Inferior parietal cortex (tissue), 1 donor: ENCODE measurements around the gene NXNL1.
A peak's percentile ranks its signal among the peaks of the same experiment; 100 is the strongest.
"Not testable (repeated sequence)": the region's sequence is repeated elsewhere in the genome, so short reads cannot be mapped to it uniquely, and the experiment has no call there.

ENCODE experiments used
- DNase-seq: peaks from one replicate; pipeline ENCODE4 v3.0.0-alpha.2; 2016; ENCODE audit errors: extremely low spot score

NXNL1 gene, protein sequence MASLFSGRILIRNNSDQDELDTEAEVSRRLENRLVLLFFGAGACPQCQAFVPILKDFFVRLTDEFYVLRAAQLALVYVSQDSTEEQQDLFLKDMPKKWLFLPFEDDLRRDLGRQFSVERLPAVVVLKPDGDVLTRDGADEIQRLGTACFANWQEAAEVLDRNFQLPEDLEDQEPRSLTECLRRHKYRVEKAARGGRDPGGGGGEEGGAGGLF

DNA sequence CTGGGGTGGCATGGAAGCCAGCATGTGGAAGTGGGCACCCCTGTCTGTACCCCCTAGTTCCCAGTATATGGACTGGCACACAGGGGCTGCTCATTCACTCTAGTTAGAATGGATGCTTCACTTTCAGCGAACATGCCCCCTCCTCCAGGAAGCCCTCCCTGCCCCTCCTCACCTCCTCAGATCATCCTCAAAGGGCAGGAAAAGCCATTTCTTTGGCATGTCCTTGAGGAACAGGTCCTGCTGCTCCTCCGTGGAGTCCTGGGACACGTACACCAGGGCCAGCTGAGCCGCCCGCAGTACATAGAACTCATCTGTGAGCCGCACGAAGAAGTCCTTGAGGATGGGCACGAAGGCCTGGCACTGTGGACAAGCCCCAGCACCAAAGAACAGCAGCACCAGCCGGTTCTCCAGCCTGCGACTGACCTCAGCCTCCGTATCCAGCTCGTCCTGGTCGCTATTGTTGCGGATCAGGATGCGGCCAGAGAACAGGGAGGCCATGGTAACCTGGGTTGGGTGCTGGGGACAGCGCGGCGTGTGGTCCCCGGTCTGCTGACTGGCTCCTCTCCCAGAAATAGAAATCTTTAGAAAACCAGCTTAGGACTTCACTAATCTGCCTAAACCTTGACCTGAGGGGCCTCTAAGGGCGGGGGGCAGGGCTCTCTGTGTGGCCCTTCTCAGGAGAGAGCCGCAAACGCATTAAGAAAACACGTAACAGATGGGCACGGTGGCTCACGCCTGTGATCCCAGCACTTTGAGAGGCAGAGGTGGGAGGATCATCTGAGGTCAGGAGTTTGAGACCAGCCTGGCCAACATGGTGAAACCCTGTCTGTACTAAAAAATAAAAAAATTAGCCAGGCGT is at the start of gene NXNL1:
Gene NXNL1 (minus strand): TSS at position 555 of the 859 bp plus-strand sequence. CDS start 57 bp downstream, at position 498.
- no peak for DNase-seq

DNA sequence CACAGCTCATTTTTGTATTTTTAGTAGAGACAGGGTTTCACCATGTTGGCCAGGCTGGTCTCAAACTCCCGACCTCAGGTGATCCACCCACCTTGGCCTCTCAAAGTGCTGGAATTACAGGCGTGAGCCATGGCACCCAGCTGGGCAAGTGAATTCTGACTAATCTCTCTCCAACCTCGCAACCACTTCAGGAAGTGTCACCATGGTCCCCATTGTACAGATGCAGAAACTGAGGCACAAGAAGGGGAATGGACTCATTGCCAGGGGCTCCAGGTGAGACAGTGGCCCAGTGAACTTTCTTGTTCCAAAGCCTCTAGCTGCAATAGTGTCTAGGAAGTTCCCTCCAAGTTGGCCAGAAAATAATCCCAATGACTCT is 47.8 kb upstream of the NXNL1 start:
- not testable (repeated sequence) for DNase-seq

DNA sequence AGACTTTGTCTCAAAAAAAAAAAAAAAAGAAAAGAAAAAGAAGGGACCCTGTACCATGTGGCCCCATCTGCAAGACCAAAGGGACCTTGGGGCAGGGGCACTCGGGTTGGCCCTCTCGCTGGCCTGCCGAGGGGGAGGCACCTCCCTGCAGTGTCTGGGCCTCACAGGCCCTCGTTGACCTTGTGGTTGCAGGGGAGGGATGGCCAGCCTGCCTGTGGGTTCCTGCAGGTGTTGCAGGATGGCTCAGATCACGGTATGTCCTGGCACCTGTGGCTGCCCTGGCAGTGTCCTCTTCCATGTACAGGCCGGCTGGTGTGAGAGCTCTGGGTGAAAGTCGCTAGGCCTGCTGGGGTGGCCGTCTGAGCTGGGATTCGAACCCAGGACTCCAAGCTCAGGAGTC is 46.0 kb upstream of the NXNL1 start:
- DNase-seq: no peak

DNA sequence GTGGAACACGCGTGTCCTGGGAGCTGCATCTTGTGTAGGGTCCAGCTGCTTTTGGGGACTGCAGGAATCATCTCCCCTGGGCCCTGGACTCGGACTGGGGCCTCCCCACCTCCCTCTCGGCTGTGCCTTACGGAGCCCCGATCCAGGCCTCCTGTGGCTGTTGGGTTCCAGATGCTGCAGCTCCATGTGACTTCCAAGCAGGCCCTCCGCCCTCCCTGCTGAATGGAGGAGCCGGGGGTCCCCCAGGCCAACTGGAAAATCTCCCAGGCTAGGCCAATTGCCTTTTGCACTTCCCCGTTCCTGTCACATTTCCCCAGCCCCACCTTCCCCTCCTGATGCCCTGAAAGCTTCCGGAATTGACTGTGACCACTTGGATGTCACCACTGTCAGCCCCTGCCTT is 44.5 kb upstream of the NXNL1 start:
- DNase-seq: no peak

DNA sequence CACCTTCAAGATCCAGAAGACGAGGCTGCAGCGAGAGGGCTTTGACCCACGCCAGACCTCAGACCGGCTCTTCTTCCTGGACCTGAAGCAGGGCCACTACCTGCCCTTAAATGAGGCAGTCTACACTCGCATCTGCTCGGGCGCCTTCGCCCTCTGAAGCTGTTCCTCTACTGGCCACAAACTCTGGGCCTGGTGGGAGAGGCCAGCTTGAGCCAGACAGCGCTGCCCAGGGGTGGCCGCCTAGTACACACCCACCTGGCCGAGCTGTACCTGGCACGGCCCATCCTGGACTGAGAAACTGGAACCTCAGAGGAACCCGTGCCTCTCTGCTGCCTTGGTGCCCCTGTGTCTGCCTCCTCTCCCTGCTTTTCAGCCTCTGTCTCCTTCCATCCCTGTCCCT is 43.7 kb upstream of the NXNL1 start:
- DNase-seq: no peak

DNA sequence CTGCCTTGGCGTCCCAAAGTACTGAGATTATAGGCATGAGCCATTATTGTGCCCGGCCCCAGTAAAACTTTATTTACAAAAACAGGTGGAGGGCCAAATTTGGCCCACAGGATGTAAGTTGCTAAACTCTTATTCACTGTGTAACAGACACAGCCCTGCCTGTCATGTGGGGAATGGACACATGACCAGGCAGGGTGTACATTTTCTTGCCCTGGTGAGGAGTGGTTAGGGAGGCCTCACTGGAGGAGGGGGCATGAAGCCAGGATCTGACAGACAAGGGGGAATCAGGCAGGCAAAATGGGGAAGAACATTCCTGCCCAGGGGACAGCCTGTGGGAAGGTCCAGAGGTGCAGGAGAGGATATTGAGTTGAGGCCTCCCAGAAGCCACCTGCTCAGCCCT is 43.3 kb upstream of the NXNL1 start:
- no peak for DNase-seq

DNA sequence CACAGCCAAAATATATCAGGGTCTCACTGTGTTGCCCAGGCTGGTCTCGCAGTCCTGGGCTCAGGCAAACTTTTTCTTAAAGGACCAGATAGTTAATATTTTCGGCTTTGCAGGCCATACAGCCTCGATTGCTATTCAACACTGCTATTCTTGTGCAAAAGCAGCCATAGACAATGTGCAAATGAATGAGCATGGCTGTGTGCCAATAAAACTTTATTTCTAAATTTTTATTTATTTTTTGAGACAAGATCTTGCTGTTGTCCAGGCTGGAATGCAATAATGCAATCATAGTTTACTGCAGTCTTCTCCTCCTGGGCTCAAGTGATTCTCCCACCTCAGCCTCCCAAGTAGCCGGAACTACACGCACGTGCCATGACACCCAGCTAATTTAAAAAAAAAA is 42.5 kb upstream of the NXNL1 start:
- DNase-seq: no peak

DNA sequence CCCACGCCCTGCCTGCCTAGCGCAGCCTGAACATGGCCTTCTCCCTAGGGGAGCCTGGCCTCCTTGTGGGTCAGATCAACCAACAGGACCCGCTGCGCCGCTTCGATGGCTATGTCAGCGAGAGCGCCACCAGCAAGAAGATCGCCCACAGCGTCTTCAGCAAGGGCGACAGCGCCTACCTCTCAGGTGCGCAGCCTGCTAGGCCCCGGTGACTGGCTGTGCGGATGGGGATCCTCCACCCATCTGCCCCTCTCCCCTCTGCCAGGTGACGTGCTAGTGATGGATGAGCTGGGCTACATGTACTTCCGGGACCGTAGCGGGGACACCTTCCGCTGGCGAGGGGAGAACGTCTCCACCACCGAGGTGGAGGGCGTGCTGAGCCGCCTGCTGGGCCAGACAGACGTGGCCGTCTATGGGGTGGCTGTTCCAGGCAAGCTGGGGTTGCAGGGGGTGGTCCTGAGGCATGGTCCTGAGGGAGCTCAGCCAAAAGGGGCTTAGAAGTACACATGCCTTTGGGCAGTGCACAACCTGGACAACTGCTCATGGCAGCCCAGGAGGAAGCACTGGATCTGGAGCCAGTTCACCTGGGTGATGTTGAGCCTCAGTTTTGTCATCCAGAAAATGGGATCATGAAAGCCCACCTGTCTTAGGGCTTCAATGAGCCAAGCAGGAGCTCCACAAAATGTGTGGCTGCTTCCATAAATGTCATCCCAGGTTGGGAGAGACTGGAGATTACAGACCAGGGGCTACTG is 39.9 kb upstream of the NXNL1 start:
- DNase-seq: no peak

DNA sequence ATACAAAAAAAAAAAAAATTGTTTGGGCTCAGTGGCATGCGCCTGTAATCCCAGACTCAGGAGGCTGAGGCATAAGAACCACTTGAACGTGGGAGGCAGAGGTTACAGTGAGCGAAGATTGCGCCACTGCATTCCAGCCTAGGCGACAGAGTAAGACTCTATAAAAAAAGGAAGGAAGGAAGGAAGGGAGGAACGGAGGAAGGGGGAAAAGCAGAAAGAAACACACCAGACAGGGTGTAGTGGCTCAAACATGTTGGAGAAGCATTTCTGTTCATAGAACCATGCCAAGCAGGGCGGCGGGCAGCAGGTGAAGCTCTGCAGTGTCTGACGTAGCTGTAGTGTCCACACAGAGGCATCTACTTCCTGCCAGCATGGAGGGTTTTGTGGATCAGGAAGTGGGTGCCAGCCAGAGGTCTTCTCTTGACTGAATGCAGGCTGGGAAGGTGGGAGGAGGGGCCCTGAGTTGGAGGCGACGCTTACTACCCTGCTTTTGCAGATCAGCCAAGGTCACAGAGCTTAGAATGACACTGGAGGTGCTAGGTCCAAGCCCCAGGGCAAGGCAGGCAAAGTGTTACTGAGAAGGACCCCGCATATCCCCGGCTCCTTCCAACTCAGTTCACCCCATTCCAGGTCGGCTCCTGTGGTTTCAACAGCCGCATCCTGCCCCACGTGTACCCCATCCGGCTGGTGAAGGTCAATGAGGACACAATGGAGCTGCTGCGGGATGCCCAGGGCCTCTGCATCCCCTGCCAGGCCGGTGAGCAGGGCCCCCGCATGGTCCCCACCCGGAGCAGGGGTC is 39.1 kb upstream of the NXNL1 start:
- no peak for DNase-seq

DNA sequence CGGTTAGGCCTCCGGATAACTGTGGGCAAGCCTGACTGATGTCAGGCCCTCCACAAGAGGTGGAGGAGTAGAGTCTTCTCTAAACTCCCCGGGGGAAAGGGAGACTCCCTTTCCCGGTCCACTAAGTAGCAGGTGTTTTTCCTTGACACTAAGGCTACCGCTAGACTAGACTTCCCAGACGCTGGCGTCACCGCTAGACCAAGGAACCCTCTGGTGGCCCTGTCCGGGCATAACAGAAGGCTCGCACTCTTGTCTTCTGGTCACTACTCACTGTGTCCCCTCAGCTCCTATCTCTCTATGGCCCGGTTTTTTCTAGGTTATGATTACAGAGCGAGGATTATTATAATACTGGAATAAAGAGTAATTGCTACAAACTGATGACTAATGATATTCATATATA is 38.3 kb upstream of the NXNL1 start:
- not testable (repeated sequence) for DNase-seq

DNA sequence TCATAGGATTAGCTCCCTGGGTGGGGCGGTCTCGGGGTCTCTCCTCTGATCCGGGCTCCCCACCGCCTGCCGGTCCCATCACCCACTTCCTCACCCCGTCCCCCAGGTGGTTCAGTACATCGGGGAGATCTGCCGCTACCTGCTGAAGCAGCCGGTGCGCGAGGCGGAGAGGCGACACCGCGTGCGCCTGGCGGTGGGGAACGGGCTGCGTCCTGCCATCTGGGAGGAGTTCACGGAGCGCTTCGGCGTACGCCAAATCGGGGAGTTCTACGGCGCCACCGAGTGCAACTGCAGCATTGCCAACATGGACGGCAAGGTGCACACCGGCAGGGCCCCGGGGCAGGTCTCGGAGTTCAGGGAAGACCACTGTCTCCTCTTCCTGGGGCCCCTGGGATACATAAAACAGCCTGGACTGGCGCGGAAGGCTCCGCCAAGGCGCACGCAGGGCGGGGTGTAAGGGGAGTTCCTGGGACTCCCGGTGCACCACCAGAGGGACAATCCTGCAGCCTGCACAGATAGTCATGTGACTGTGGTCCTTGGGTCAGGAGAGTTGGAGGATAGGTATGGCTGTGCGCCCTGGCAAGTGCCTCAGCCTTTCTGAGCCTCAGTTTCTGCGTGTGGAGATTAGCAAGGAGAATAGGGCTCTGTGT is 36.5 kb upstream of the NXNL1 start:
- no peak for DNase-seq

DNA sequence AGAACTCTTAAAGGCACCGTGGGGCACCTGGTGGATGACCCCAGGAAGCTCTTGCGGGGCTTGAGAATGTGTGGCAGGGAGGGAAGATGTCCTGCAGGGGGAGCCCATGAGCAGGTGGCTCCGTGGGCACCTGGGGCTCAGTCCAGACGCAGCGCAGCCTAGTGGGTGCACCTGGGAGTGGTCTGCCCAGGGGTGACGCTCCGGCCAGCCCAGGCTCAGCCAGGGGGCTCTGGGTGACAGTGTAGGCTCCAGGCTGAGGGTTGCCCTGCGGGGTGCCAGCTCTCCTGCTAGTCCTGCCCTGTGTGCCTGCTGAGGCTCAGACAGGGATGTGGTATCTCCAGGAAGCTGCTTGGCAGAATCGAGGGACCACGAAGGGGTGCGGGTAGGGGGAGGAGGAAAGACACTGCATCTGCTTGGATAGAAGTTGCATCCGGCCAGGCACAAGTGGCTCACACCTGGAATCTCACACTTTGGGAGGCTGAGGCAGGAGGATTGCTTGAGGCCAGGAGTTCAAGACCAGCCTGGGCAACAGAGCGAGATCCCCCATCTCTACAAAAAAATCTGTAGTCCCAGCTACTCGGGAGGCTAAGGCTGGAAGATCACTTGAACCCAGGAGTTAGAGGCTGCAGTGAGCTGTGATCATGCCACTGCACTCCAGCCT is 35.7 kb upstream of the NXNL1 start:
- peak; percentile 56 for DNase-seq

DNA sequence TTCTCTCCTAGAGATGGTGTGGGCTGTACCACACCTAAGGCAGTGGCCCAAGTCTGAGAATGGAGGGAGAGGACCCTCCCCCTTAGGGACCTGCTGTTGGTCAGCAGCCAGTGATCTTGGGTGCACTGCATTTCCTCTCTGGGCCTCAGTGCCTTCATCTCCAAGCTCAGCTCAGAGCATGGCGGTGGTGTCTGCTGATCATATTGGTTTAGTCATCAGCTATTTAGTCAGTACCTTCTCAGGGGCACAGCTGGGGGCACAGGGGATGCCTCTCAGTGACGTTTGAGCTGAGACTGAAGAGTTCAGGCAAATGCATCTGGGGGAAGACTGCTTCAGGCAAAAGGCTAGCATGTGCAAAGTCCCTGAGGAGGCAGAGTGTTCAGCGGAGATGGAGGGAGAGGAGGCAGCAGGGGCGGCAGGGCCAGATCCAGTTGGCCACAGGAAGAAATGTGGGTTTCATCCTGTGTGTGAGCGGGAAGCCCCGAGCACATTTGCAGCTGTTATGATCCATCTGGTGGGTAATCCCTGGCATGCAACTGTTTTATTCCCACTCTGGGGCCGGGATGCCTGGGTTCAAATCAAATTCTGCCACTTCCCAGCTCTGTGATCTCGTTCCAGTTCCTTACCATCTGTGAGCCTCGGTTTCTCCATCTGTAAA is 35.0 kb upstream of the NXNL1 start:
- DNase-seq: no peak

DNA sequence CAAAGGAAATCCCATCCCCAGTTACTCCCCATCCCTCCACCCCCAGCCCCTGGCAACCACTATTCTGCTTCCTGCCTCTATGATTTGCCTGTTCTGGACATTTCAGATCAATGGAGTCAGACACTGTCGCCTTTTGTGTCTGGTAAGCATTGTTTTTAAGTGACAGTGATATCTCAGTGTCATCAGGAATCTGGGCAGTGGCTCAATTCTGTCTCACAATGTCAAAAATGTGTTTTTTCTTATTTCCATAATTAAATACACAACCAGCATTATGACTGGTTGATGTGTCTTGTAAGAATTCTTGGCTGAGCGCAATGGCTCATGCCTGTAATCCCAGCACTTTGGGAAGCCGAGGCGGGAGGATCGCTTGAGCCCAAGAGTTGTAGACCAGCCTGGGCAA is 30.6 kb upstream of the NXNL1 start:
- DNase-seq: no peak

DNA sequence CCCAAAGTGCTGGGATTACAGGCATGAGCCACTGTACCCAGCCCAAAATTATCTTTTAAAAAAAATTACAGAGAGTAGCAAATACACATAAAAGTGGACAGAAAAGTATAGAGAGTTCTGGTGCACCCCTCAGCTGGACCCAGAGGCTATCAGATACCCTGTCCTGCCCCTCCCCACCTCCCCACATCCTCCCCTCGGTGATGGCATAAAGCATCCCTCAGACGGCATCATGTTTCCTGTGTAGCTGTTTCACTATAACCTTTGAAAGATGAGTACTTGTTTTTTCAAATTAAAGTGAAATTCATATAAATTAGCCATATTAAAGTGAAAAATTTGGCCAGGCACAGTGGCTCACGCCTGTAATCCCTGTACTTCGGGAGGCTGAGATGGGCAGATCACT is 29.7 kb upstream of the NXNL1 start:
- DNase-seq: no peak

DNA sequence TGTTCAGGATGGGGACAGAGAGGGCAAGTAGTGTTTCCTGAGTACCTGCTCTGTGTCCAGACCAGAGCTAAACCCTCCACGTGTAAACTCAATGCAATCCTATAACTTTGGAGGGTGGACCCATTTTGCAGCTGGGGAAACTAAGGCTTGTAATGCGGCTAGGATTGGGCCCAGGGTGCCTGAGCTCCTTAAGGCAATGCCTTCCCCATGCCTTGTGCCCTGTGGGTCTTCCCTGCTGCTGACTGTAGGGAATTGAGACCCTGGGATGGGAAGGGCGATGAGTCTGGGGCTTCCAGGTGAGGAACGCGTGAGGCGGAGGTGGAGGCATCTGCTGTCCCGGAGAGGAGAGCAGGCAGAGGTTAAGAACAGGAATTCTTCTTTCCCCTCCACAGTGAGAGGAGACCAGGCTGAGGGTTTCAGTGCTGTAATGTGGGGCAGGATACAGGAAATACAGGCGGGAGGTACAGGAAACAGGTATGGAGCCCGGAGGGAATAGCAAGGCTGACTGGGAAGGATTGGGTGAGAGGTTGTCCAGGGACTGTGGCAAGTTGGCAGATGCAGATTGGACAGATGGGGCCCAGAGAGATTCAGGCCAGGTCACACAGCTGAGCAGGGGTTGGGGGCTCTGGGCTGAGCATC is 28.8 kb upstream of the NXNL1 start:
- DNase-seq: no peak

DNA sequence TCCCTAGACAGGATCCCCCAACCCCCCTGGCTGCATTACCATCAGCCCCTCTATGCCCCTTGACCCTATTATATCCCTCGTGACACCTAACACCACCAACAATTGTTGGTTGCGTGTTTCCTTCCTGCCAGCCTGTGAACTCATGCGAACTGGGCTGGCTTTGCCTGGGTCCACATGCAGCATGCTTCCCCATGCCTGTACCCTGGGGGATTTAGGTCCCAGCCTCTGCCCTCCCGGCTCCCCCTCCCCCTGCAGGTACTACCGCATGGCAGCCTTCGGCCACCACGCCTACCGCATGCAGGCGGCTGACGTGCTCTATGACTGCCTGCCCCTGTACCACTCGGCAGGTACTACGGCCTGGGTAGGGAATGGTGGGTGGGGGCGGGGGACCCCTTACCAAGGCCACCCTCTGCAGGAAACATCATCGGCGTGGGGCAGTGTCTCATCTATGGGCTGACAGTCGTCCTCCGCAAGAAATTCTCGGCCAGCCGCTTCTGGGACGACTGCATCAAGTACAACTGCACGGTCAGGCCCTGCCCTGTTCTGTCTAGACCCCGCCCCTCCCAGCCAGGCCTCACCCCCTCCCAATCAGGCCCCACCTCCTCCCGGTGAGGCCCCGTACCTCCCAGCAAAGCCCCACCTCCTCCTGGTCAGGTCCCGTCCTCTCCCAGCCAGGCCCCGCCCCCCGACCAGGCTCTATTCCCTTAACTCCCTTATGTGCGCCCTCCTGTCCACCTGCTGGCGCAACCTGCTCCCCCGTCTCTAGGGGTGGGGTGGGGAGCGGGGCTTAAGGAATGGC is 28.1 kb upstream of the NXNL1 start:
- no peak for DNase-seq

DNA sequence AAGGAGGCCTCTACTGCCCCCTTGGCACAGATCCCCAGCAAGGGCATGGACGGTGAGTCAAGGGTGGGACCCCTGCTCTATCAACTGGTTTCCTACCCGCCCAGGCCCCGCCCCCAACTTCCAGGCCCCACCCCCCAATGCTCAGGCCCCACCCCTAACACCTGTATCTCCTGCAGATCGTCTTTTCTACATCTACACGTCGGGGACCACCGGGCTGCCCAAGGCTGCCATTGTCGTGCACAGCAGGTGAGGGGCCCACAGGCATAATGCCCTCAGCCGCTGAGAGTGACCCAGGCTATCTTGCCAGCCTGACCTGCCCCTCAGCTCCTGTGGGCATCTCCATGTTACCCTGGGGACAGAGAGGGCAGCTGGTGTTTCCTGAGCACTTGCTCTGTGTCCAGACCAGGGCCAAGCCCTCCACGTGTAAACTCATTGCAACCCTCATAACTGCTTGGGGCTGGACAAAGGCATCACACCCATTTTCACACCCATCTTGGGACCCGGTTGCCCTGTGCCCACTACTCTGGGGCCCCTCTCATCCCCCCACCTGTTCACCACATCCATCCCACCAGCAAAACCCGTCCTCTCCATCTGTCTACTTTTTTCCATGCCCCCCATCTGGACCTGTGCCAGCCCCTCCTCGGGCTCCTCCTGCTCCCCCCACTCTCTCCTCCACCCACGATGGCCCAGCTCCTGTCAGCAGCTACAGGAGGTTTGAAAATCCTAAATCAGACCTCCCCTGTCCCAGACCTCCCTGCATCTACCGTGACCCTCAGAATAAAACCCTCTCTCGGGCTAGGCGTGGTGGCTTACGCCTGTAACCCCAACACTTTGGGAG is 26.8 kb upstream of the NXNL1 start:
- no peak for DNase-seq
